ENCODE results near the gene BORCS5.
"Not testable (repeated sequence)": the region's sequence is repeated elsewhere in the genome, so short reads cannot be mapped to it uniquely, and the experiment has no call there.

- not testable (repeated sequence) for TF ChIP-seq CTCF (IDR thresholded peaks at IDR 0.05; ENCODE audit: low read length); EZH2 (IDR thresholded peaks at IDR 0.05; ENCODE audit: borderline replicate concordance, low read length)
These were observed 46.2 kb upstream of the BORCS5 start for GRCh38 chr12:12310695-12311094.

All from OCI-LY1 (cell line).